ENCODE measurements around the gene ASIC2. TPM values are rescaled to one million over a fixed set of nuclear protein-coding genes. Genes with fewer than 3 reads are reported as not detected.

The ASIC2 gene
- total and polyA plus RNA-seq, 12 donors: not detected

DNA sequence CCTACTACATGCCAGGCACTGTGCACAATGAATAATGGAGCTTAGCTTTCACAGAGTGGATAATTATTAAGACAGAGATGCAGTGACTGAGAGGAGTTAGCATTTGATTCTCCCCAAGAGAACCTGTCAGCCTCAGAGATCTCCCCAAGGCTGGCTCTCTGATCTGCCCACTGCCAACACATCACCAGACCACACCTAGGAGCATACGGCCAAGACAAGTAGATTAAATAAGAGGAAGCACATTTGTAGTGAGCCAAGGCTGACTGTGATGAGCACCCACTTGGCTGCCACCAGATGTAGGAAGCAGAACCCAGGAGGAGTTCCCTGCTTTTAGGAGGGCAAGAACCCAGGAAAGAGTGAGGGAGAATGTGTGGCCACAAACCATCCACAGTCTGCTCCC, 171.3 kb downstream of the ASIC2 start:
- H3K4me3 ChIP-seq: no peak overlapping the region
- WGBS, 2 donors: 46 to 56% methylated on average over 1 of the region's 1 CpG
- H3K27ac ChIP-seq: no peak overlapping the region
- H3K9me3 ChIP-seq: no peaks in the 10 kb centered on the region
- intact Hi-C loops (cut with DNase I): loop anchor here in 2 of 10 donors (10.0 kb wide), 2 partner anchors 53 to 57 kb away; no protein-coding TSS in a partner anchor
- no peak for DNase-seq
- no peaks in the 10 kb centered on the region for H3K36me3 ChIP-seq
- peaks cover 0 to 49% (median 32%) of the 10 kb centered on the region in 7 donors for H3K27me3 ChIP-seq
- no peak for TF ChIP-seq CTCF (IDR thresholded peaks at IDR 0.05)
- no peak for ATAC-seq
- no peaks in the 10 kb centered on the region for H3K4me1 ChIP-seq

GRCh38 chr17:33121272-33121671, 171.8 kb downstream of the ASIC2 start:
- H3K27ac ChIP-seq: no peak overlapping the region
- no peak for TF ChIP-seq CTCF (IDR thresholded peaks at IDR 0.05)
- 74 to 78% methylated on average over 2 of the region's 2 CpGs for WGBS, 2 donors
- ATAC-seq (no peak), DNase-seq (no peak)
- H3K36me3 ChIP-seq: no peaks in the 10 kb centered on the region
- no peaks in the 10 kb centered on the region for H3K9me3 ChIP-seq
- intact Hi-C loops (cut with DNase I): loop anchor here in 2 of 10 donors (10.0 kb wide), 2 partner anchors 54 to 56 kb away; no protein-coding TSS in a partner anchor
- no peaks in the 10 kb centered on the region for H3K4me1 ChIP-seq
- H3K27me3 ChIP-seq: peaks cover 0 to 51% (median 32%) of the 10 kb centered on the region in 7 donors
- no peak overlapping the region for H3K4me3 ChIP-seq

DNA sequence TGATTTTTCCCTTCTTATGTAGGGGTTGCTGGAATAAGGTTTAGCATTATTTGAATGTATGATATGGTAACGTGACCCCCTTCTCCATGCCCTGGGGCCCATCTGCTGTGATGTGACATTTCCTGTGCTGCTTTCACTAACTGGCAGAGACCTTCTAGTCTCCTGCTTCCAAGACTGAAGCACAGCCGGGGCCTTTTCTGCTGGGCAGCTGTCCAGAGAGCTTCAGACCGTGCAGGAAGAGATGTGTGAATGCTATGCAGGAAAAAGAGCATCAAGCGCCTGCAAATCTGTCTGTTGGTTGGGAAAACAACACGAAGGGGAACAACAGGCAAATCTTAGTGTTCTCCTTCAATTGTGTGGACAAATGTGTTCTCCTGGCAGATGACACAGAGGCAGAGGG, 173.0 kb downstream of the ASIC2 start:
- TF ChIP-seq CTCF (IDR thresholded peaks at IDR 0.05): no peak
- Histone ChIP-seq H3K36me3 (no peaks in the 10 kb centered on the region), H3K27ac (no peak overlapping the region), H3K4me1 (no peaks in the 10 kb centered on the region), H3K9me3 (no peaks in the 10 kb centered on the region), H3K4me3 (no peak overlapping the region), H3K27me3 (peaks cover 0 to 54% (median 29%) of the 10 kb centered on the region in 7 donors)
- no peak for ATAC-seq
- 30 to 32% methylated on average over 5 of the region's 5 CpGs for WGBS, 2 donors
- no peak for DNase-seq
- intact Hi-C loops (cut with DNase I): loop anchor here in 2 of 10 donors (10.0 kb wide), 2 partner anchors 55 kb away; no protein-coding TSS in a partner anchor

GRCh38 chr17:33118391-33119075, 174.6 kb downstream of the ASIC2 start:
- Histone ChIP-seq H3K27ac (no peak overlapping the region), H3K4me1 (no peaks in the 10 kb centered on the region), H3K4me3 (no peak overlapping the region), H3K9me3 (no peaks in the 10 kb centered on the region), H3K27me3 (peaks cover 0 to 58% (median 24%) of the 10 kb centered on the region in 7 donors), H3K36me3 (no peaks in the 10 kb centered on the region)
- TF ChIP-seq CTCF (IDR thresholded peaks at IDR 0.05): no peak
- intact Hi-C loops (cut with DNase I): no loop called here
- no peak for ATAC-seq
- 63 to 68% methylated on average over 8 of the region's 8 CpGs for WGBS, 2 donors
- no peak for DNase-seq
